ENCODE results near the gene RAPGEF5. TPM values are rescaled to one million over a fixed set of nuclear protein-coding genes. Genes with fewer than 3 reads are reported as not detected.

RAPGEF5 gene
- total and polyA plus RNA-seq, 2 donors (not counting 3 experiments of a cell fraction or from before 2014, with no cell fraction given): 10.0 to 43.2 TPM

DNA sequence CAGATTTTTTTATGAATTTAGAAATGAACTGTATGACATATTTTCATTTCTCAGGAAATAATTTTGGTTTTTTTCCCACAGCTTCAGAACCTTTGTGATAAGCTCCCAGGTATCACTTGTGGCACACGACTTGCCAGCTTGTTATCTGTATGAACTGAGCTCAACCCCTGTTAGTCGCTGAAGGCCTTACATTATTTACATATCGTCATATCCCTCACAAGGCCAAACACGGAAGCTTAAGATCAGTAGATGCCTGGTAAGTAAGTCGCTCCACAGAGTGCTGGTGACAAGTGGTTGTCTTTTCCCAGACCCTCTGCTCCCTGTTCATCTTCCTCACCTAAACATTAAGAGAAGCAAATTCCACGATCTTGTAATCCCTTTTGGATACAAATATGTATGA, 55.2 kb downstream of the RAPGEF5 start:
- FAIRE-seq: no peak

More for the DNA sequence above, 55.2 kb downstream of the RAPGEF5 start:
- Histone ChIP-seq H3K36me3 (ENCODE audit: control insufficient read depth in 2 of 2, extremely low read depth in 1 of 2, insufficient read depth in 2 of 2, low read length in 2 of 2) (no peaks in the 10 kb centered on the region), H3K27me3 (ENCODE audit: control insufficient read depth in 2 of 2, insufficient read depth in 2 of 2, low read length in 2 of 2) (no peaks in the 10 kb centered on the region), H3K27ac (ENCODE audit: insufficient read depth, low read depth, low read length) (no peak overlapping the region), H3K9ac (replicated peaks; ENCODE audit: extremely low read depth, insufficient read depth, low read length) (no peak overlapping the region), H3K9me1 (replicated peaks; ENCODE audit: control insufficient read depth, extremely low read depth, insufficient read depth, low read length) (no peaks in the 10 kb centered on the region), H3K4me1 (ENCODE audit: control insufficient read depth, extremely low read depth, insufficient read depth, low read length) (no peaks in the 10 kb centered on the region), H3K79me2 (ENCODE audit: control insufficient read depth, insufficient read depth, low read length) (no peaks in the 10 kb centered on the region), H4K20me1 (replicated peaks; ENCODE audit: control insufficient read depth, extremely low read depth, insufficient read depth, low read length) (no peaks in the 10 kb centered on the region), H3K4me2 (ENCODE audit: insufficient read depth, low read length) (no peak overlapping the region), H3K4me3 (replicated peaks in 1 of 3; ENCODE audit: insufficient read depth in 1 of 3, low read depth in 1 of 3, low read length in 3 of 3) (no peak overlapping the region), H3K9me3 (replicated peaks; ENCODE audit: control insufficient read depth, insufficient read depth, low read length) (no peaks in the 10 kb centered on the region), H2AFZ (ENCODE audit: low read depth, low read length) (no peak overlapping the region)
- TF ChIP-seq GATA2 (IDR thresholded peaks at IDR 0.05; ENCODE audit: insufficient read depth, insufficient read length, low read depth, low read length) (no peak), CTCF (IDR thresholded peaks at IDR 0.05; ENCODE audit: extremely low read depth in 1 of 2, insufficient read depth in 1 of 2, low read depth in 1 of 2, low read length in 2 of 2) (no peak), POLR2AphosphoS5 (IDR thresholded peaks at IDR 0.05; ENCODE audit: insufficient read depth, low read depth, low read length) (no peak), FOS (IDR thresholded peaks at IDR 0.05; ENCODE audit: borderline replicate concordance, insufficient read depth, low read length) (no peak), POLR2A (IDR thresholded peaks at IDR 0.05; ENCODE audit: low read depth, low read length) (no peak), EZH2 (IDR thresholded peaks at IDR 0.05; ENCODE audit: borderline replicate concordance, low read depth, low read length, severe bottlenecking) (no peak), JUN (IDR thresholded peaks at IDR 0.05; ENCODE audit: borderline replicate concordance, insufficient read depth, insufficient read length, low read depth) (no peak), MYC (IDR thresholded peaks at IDR 0.05; ENCODE audit: low read depth, low read length) (no peak), MAX (IDR thresholded peaks at IDR 0.05; ENCODE audit: insufficient read depth, insufficient read length) (no peak)
- intact Hi-C loops (cut with micrococcal nuclease) (no loop called here), dilution Hi-C loops (cut with MboI; ENCODE audit: extremely low pct_ligation_motif_present, low sequenced_read_pairs) (no loop called here)
- POLR2A ChIA-PET: interaction anchor here (0.6 to 0.7 kb wide), 2 partner anchors 10 to 21 kb away, joined by 4 to 6 read pairs; no protein-coding TSS in a partner anchor
- no TSS peak for BruUV-seq (replicated peaks)
- DNase-seq (ENCODE audit: low read depth, low spot score): no peak
- CTCF ChIA-PET: interaction anchor here (0.7 to 0.9 kb wide), 4 partner anchors 17 to 1613 kb away, joined by 3 to 4 read pairs (median 4); no protein-coding TSS in a partner anchor

Data from endothelial cell of umbilical vein (primary cell).